GM18505 (cell line): ENCODE measurements around the gene CHKA.

Source experiments
- ATAC-seq: cut with Tn5 transposase; IDR thresholded peaks from one replicate; pipeline ENCODE4 v1.9.1; 2021; ENCODE audit not compliant: unreplicated experiment
- POLR2A ChIP-seq: IDR thresholded peaks from 4 replicates; pipeline ENCODE4 v1.6.1; 2011; ENCODE audit warnings: borderline replicate concordance; ENCODE audit not compliant: insufficient read depth, insufficient read length; ENCODE audit errors: extremely low read depth

The CHKA gene

GRCh38 chr11:68044898-68045351, 76.3 kb downstream of the CHKA start:
- no peak for ATAC-seq
- no peak for TF ChIP-seq POLR2A

DNA sequence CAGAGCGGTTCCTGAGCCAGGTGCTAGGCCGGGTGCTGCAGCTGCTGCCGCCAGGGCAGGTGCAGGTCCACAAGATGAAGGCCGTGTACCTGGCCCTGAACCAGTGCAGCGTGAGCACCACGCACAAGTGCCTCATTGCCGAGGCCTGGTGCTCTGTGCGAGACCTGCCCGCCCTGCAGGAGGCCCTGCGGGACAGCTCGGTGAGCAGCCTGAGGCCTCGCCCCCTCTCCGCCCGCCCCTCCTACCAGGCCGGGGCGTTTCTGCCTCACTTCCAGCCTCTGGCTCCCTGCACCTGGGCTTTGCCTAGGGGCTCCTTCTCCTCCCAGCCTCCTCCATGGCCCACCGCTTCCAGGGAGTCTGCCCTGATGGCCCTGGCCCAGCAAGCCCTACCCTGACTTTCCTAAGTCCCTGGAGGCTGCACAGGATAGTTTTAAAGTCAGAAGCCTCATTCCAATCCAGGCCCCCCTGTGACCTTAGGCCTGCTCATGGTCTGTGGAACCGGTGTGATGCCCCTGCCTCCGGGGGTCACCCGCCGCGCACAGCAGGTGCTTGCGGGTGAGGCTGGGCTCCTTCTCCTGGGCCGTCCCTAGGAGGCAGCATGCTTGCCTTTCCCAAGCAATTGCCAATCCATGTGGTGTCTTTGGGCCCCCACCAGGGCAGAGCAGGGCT, 76.9 kb downstream of the CHKA start:
- no peak for TF ChIP-seq POLR2A
- no peak for ATAC-seq

GRCh38 chr11:68043349-68044144, 77.6 kb downstream of the CHKA start:
- no peak for TF ChIP-seq POLR2A
- ATAC-seq, result no peak

- ATAC-seq, result no peak
- TF ChIP-seq POLR2A, result no peak
Observed at GRCh38 chr11:68043029-68043348, 78.2 kb downstream of the CHKA start.

- no peak for TF ChIP-seq POLR2A
- no peak for ATAC-seq
Observed at GRCh38 chr11:68042219-68043028, 78.8 kb downstream of the CHKA start.

DNA sequence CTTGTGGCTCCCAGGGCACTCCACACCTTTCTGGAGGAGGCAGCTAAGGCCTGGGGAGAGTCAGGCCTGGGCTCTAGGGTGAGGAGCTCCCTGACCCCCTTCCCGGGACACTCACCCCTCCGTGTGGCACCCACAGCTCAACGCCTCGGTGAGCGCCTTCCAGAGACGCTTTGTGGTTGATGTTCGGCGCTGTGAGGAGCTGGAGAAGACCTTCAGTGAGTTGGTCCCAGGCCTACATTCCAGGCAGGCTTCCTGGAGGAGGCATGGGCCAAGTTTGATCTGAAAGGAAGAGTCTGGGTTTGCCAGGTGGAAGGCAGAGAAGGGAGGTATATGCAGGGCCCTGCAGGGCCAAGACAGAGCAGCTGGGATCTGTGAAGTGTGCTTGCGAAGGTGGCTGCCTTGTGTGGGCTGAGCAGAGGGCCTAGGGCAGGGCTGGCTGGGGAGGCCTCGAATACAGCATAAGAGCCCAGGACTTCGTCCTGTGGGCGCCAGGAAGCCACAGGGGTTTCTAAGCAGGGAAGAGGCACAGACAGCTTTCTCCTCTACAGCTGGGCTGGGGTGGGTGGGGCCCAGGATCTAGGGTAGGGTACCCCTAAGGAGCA, 79.5 kb downstream of the CHKA start:
- no peak for ATAC-seq
- TF ChIP-seq POLR2A, result no peak

- ATAC-seq, result no peak
- TF ChIP-seq POLR2A, result no peak
Observed at GRCh38 chr11:68040957-68041591, 80.1 kb downstream of the CHKA start.

- ATAC-seq, result no peak
- peak; percentile 45 for TF ChIP-seq POLR2A
Observed at GRCh38 chr11:68040101-68040956, 80.9 kb downstream of the CHKA start.

DNA sequence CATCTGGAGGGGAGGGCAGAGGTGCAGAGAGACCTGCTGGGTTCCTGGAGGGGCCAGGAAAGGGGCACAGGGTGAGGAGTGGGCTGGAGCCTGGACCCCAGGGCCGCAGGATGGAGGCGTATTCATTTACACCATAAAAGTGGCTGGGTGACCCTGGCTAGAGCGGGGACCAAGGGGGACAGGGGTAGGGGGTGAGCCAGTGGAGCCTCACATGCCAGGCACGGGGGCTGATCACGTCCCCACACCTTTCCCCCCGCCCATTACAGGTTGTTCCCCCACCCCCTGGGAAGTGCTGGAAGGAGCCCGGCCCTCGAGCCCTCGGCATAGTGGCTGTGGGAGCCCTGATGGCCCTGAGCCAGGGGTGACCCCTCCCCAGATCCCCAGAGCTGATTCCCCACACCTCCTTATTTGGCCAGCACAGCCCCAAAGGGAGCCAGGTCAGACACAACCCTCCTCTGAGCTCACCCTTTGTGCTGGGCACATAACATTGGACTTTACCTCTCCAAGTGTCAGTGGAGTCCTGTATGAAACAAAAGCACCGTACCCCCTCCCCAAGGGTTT, 81.6 kb downstream of the CHKA start:
- TF ChIP-seq POLR2A, result no peak
- ATAC-seq, result no peak

- peak; percentile 90 for TF ChIP-seq POLR2A
- ATAC-seq, result no peak
Observed at GRCh38 chr11:68038718-68039525, 82.3 kb downstream of the CHKA start, which contains the start of gene TCIRG1. TSS of gene TCIRG1 (plus strand) at chr11:68039025. CDS start at chr11:68041272, 2,247 bp downstream.

DNA sequence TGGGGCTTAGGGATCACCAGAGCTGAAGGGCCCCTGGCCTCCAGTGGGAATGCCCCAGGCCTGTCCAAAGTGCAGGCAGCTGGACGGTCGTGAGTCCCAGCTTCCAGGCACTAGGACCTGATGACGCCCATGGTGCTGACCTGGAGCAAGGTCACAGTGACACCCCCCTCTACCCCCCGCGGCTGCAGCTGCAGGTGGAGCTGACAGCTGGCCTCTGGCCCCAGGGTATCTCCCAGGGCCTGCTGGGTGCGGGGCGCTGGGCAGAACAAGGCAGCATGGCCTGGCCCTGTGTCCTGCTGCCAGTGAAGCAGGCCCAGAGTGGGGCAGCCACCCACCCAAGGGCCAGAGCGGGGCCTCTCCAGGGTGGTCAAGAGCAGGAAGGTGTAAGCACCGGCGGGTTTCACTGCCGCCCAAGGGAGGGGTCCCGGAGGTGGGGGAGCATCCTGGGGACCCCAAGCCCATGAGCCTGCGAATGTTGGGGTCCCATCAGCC, 82.9 kb downstream of the CHKA start:
- no peak for TF ChIP-seq POLR2A
- ATAC-seq, result no peak
